Stimulated activated CD8-positive, alpha-beta memory T cell treated with anti-CD3 and anti-CD28 coated beads, Interleukin-4, amount 100 ng/mL, for 1 hour (primary cell): ENCODE data around the gene FREM3.

Experiments used
- DNase-seq, 2 donors: peaks; one replicate each; pipeline ENCODE4 v3.0.0-alpha.2; 2020; ENCODE audit warnings: low read depth in 2 of 2, low spot score in 1 of 2

Gene FREM3

GRCh38 chr4:143668930-143669552 lies 31.4 kb downstream of the FREM3 start:
- no peak for DNase-seq

- DNase-seq = no peak
These were observed 33.0 kb downstream of the FREM3 start for GRCh38 chr4:143667461-143667860.

GRCh38 chr4:143658336-143658735 lies 42.1 kb downstream of the FREM3 start:
- no peak for DNase-seq

GRCh38 chr4:143654571-143654970 lies 45.9 kb downstream of the FREM3 start:
- DNase-seq = no peak

- no peak for DNase-seq
These were observed 47.4 kb downstream of the FREM3 start for GRCh38 chr4:143653031-143653430.

GRCh38 chr4:143643399-143643798 lies 57.1 kb downstream of the FREM3 start:
- DNase-seq = no peak

- no peak for DNase-seq
These were observed 57.9 kb downstream of the FREM3 start for GRCh38 chr4:143642611-143643010.

GRCh38 chr4:143641361-143641760 lies 59.1 kb downstream of the FREM3 start:
- DNase-seq = no peak

GRCh38 chr4:143634763-143635162 lies 65.7 kb downstream of the FREM3 start:
- no peak for DNase-seq

- DNase-seq = no peak
These were observed 66.6 kb downstream of the FREM3 start for GRCh38 chr4:143633833-143634232.

GRCh38 chr4:143626134-143626911 lies 74.2 kb downstream of the FREM3 start:
- no peak for DNase-seq

GRCh38 chr4:143625632-143626031 lies 74.8 kb downstream of the FREM3 start:
- no peak for DNase-seq

- no peak for DNase-seq
These were observed 76.6 kb downstream of the FREM3 start for GRCh38 chr4:143623896-143624295.

- no peak for DNase-seq
These were observed 81.7 kb downstream of the FREM3 start for GRCh38 chr4:143618811-143619210.

GRCh38 chr4:143617994-143618679 lies 82.3 kb downstream of the FREM3 start:
- no peak for DNase-seq

- DNase-seq = no peak
These were observed 83.7 kb downstream of the FREM3 start for GRCh38 chr4:143616771-143617170.

- no peak for DNase-seq
These were observed 91.0 kb downstream of the FREM3 start for GRCh38 chr4:143609492-143609891.

- DNase-seq = no peak
These were observed 94.0 kb downstream of the FREM3 start for GRCh38 chr4:143606480-143606879.

GRCh38 chr4:143599827-143600226 lies 100.6 kb downstream of the FREM3 start:
- DNase-seq = no peak

- no peak for DNase-seq
These were observed 101.7 kb downstream of the FREM3 start for GRCh38 chr4:143598816-143599215.

GRCh38 chr4:143597276-143597675 lies 103.2 kb downstream of the FREM3 start:
- no peak for DNase-seq

GRCh38 chr4:143587703-143588102 lies 112.8 kb downstream of the FREM3 start:
- no peak for DNase-seq
